ENCODE results near the gene LRRC7. TPM values are rescaled to one million over a fixed set of nuclear protein-coding genes. Genes with fewer than 3 reads are reported as not detected.

The LRRC7 gene
- total and polyA plus RNA-seq, 7 experiments from 2014 or later = 0.15 to 6.4 (median 0.46) TPM; not detected in 1

DNA sequence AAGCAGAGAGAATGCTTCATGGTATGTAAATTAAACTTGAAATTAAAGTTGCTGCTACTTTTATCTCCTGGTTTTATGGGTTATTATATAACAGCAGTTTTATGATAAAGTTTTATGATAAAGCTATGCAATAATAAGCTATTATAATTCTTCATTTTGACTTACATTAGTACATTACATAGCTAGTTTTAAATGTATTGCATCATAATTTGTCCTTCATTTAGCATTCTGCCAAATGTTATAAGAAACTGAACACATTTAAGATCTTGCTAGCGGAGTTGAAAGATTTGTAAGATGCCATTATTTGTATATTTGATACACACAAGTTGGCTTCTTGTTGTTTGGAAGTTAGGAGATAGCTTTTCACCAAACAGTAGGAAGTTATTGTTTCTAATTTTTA lies 536.0 kb downstream of the LRRC7 start:
- CTCF ChIA-PET = no interaction called here
- no peaks in the 10 kb centered on the region for H3K4me1 Mint-ChIP-seq
- no peaks in the 10 kb centered on the region for H3K36me3 ChIP-seq (ENCODE audit: control insufficient read depth in 2 of 3, insufficient read depth in 3 of 3, low read length in 3 of 3)
- no peaks in the 10 kb centered on the region for H3K9me3 ChIP-seq (ENCODE audit: control insufficient read depth in 2 of 3, low read length in 3 of 3)
- no peak overlapping the region for H3K4me3 Mint-ChIP-seq
- no peaks in the 10 kb centered on the region for H3K9me3 Mint-ChIP-seq
- no peaks in the 10 kb centered on the region for H3K27me3 ChIP-seq (ENCODE audit: control insufficient read depth in 2 of 2, insufficient read depth in 2 of 2, low read length in 2 of 2)
- no peak overlapping the region for H3K4me3 ChIP-seq (ENCODE audit: low read length)
- ATAC-seq (no peak), DNase-seq (no peak)
- intact Hi-C loops (cut with micrococcal nuclease) = no loop called here
- no peak overlapping the region for H3K27ac Mint-ChIP-seq
- peaks cover 0 to 10% (median 2%) of the 10 kb centered on the region in 5 donors for H3K27me3 Mint-ChIP-seq
- H3K27ac ChIP-seq (ENCODE audit: low read depth, low read length) = no peak overlapping the region
- no peaks in the 10 kb centered on the region for H3K4me1 ChIP-seq (ENCODE audit: control insufficient read depth in 2 of 2, insufficient read depth in 2 of 2, low read length in 2 of 2)
- no peaks in the 10 kb centered on the region for H3K36me3 Mint-ChIP-seq
- POLR2A ChIA-PET = no interaction called here

DNA sequence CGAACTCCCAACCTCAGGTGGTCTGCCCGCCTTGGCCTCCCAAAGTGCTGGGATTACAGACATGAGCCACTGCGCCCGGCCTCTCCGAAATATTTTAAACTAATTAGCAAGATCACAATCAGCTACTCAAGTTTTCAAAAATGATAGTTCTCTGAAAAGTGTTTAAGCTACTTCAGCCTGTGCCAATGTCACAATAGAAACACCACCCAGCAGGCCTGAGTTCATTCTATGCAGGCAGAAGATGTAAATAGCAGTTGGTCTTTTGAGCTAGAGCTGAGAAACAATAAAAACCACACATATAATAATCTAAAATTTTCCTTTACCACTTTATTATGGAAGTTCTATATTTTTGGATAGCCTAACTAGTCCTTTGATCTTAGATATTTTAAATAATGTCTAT lies 541.5 kb downstream of the LRRC7 start:
- POLR2A ChIA-PET = no interaction called here

DNA sequence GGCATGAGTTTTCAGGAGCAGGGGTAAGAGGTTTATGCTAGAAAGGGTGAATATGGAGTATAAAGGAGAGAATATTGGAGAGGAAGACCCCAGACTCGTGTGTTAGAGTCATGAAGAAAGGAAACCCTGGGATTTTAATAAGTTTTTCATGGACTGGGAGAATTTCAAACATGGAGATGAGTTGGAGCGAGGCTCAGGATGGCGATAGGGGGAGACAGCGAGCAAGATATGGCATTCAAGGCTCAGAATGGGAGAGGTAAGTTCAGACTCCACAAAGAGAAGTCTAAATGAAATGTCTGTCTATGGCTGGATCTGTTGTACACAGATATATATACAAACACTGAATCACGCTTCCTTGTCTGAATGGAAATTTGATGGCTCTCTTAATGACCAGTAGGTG lies 545.1 kb downstream of the LRRC7 start:
- Histone ChIP-seq H3K27ac (ENCODE audit: low read depth, low read length) (no peak overlapping the region), H3K36me3 (ENCODE audit: control insufficient read depth in 2 of 3, insufficient read depth in 3 of 3, low read length in 3 of 3) (no peaks in the 10 kb centered on the region), H3K4me3 (ENCODE audit: low read length) (no peak overlapping the region), H3K9me3 (ENCODE audit: control insufficient read depth in 2 of 3, low read length in 3 of 3) (no peaks in the 10 kb centered on the region), H3K27me3 (ENCODE audit: control insufficient read depth in 2 of 2, insufficient read depth in 2 of 2, low read length in 2 of 2) (no peaks in the 10 kb centered on the region), H3K4me1 (ENCODE audit: control insufficient read depth in 2 of 2, insufficient read depth in 2 of 2, low read length in 2 of 2) (no peaks in the 10 kb centered on the region)
- Mint-ChIP-seq H3K27ac (no peak overlapping the region), H3K4me1 (no peaks in the 10 kb centered on the region), H3K36me3 (no peaks in the 10 kb centered on the region), H3K4me3 (no peak overlapping the region), H3K27me3 (peaks cover 9 to 19% (median 13%) of the 10 kb centered on the region in 5 donors), H3K9me3 (no peaks in the 10 kb centered on the region)
- ChIA-PET POLR2A (no interaction called here), CTCF (no interaction called here)
- DNase-seq (no peak), ATAC-seq (no peak)
- intact Hi-C loops (cut with micrococcal nuclease) = no loop called here

More for the DNA sequence above, 541.5 kb downstream of the LRRC7 start:
- H3K36me3 Mint-ChIP-seq = no peaks in the 10 kb centered on the region
- ATAC-seq (no peak), DNase-seq (no peak)
- no peak overlapping the region for H3K4me3 Mint-ChIP-seq
- intact Hi-C loops (cut with micrococcal nuclease) = no loop called here
- no peaks in the 10 kb centered on the region for H3K9me3 Mint-ChIP-seq
- peaks cover 9 to 19% (median 15%) of the 10 kb centered on the region in 5 donors for H3K27me3 Mint-ChIP-seq
- no peaks in the 10 kb centered on the region for H3K9me3 ChIP-seq (ENCODE audit: control insufficient read depth in 2 of 3, low read length in 3 of 3)
- no peak overlapping the region for H3K27ac Mint-ChIP-seq
- CTCF ChIA-PET = no interaction called here
- H3K36me3 ChIP-seq (ENCODE audit: control insufficient read depth in 2 of 3, insufficient read depth in 3 of 3, low read length in 3 of 3) = no peaks in the 10 kb centered on the region
- H3K27ac ChIP-seq (ENCODE audit: low read depth, low read length) = no peak overlapping the region
- no peaks in the 10 kb centered on the region for H3K4me1 Mint-ChIP-seq
- H3K4me3 ChIP-seq (ENCODE audit: low read length) = no peak overlapping the region
- no peaks in the 10 kb centered on the region for H3K27me3 ChIP-seq (ENCODE audit: control insufficient read depth in 2 of 2, insufficient read depth in 2 of 2, low read length in 2 of 2)
- no peaks in the 10 kb centered on the region for H3K4me1 ChIP-seq (ENCODE audit: control insufficient read depth in 2 of 2, insufficient read depth in 2 of 2, low read length in 2 of 2)

GRCh38 chr1:70115315-70115714 lies 547.6 kb downstream of the LRRC7 start:
- Mint-ChIP-seq H3K9me3 (no peaks in the 10 kb centered on the region), H3K27me3 (peaks cover 9 to 25% (median 19%) of the 10 kb centered on the region in 5 donors), H3K36me3 (no peaks in the 10 kb centered on the region), H3K4me3 (no peak overlapping the region), H3K4me1 (no peaks in the 10 kb centered on the region), H3K27ac (no peak overlapping the region)
- no peak overlapping the region for H3K4me3 ChIP-seq (ENCODE audit: low read length)
- no peaks in the 10 kb centered on the region for H3K9me3 ChIP-seq (ENCODE audit: control insufficient read depth in 2 of 3, low read length in 3 of 3)
- ATAC-seq = no peak
- intact Hi-C loops (cut with micrococcal nuclease) = no loop called here
- H3K4me1 ChIP-seq (ENCODE audit: control insufficient read depth in 2 of 2, insufficient read depth in 2 of 2, low read length in 2 of 2) = no peaks in the 10 kb centered on the region
- no peak for DNase-seq
- H3K27ac ChIP-seq (ENCODE audit: low read depth, low read length) = no peak overlapping the region
- POLR2A ChIA-PET = no interaction called here
- H3K27me3 ChIP-seq (ENCODE audit: control insufficient read depth in 2 of 2, insufficient read depth in 2 of 2, low read length in 2 of 2) = no peaks in the 10 kb centered on the region
- CTCF ChIA-PET = no interaction called here
- H3K36me3 ChIP-seq (ENCODE audit: control insufficient read depth in 2 of 3, insufficient read depth in 3 of 3, low read length in 3 of 3) = no peaks in the 10 kb centered on the region

GRCh38 chr1:70117046-70117445 lies 549.3 kb downstream of the LRRC7 start:
- ChIA-PET POLR2A (no interaction called here), CTCF (no interaction called here)
- no peaks in the 10 kb centered on the region for H3K4me1 Mint-ChIP-seq
- no peak overlapping the region for H3K4me3 Mint-ChIP-seq
- peaks cover 9 to 28% (median 19%) of the 10 kb centered on the region in 5 donors for H3K27me3 Mint-ChIP-seq
- no peaks in the 10 kb centered on the region for H3K9me3 ChIP-seq (ENCODE audit: control insufficient read depth in 2 of 3, low read length in 3 of 3)
- H3K4me1 ChIP-seq (ENCODE audit: control insufficient read depth in 2 of 2, insufficient read depth in 2 of 2, low read length in 2 of 2) = no peaks in the 10 kb centered on the region
- no peak overlapping the region for H3K4me3 ChIP-seq (ENCODE audit: low read length)
- no peaks in the 10 kb centered on the region for H3K36me3 ChIP-seq (ENCODE audit: control insufficient read depth in 2 of 3, insufficient read depth in 3 of 3, low read length in 3 of 3)
- H3K27ac Mint-ChIP-seq = no peak overlapping the region
- H3K36me3 Mint-ChIP-seq = no peaks in the 10 kb centered on the region
- ATAC-seq = no peak
- H3K27ac ChIP-seq (ENCODE audit: low read depth, low read length) = no peak overlapping the region
- intact Hi-C loops (cut with micrococcal nuclease) = no loop called here
- H3K9me3 Mint-ChIP-seq = no peaks in the 10 kb centered on the region
- no peaks in the 10 kb centered on the region for H3K27me3 ChIP-seq (ENCODE audit: control insufficient read depth in 2 of 2, insufficient read depth in 2 of 2, low read length in 2 of 2)
- no peak for DNase-seq

GRCh38 chr1:70134148-70134547 lies 566.4 kb downstream of the LRRC7 start:
- H3K4me3 Mint-ChIP-seq = no peak overlapping the region
- Histone ChIP-seq H3K27me3 (ENCODE audit: control insufficient read depth in 2 of 2, insufficient read depth in 2 of 2, low read length in 2 of 2) (no peaks in the 10 kb centered on the region), H3K9me3 (ENCODE audit: control insufficient read depth in 2 of 3, low read length in 3 of 3) (no peaks in the 10 kb centered on the region), H3K4me1 (ENCODE audit: control insufficient read depth in 2 of 2, insufficient read depth in 2 of 2, low read length in 2 of 2) (no peaks in the 10 kb centered on the region), H3K4me3 (ENCODE audit: low read length) (no peak overlapping the region), H3K36me3 (ENCODE audit: control insufficient read depth in 2 of 3, insufficient read depth in 3 of 3, low read length in 3 of 3) (no peaks in the 10 kb centered on the region), H3K27ac (ENCODE audit: low read depth, low read length) (no peak overlapping the region)
- no peak for ATAC-seq
- intact Hi-C loops (cut with micrococcal nuclease) = loop anchor here in 1 of 2 donors (10.0 kb wide), 1 partner anchor 921 kb away; no protein-coding TSS in a partner anchor
- H3K9me3 Mint-ChIP-seq = no peaks in the 10 kb centered on the region
- DNase-seq = no peak
- ChIA-PET POLR2A (no interaction called here), CTCF (interaction anchor here (1.8 to 2.1 kb wide), 2 partner anchors 361 to 373 kb away, joined by 3 to 5 read pairs; no protein-coding TSS in a partner anchor)
- no peaks in the 10 kb centered on the region for H3K36me3 Mint-ChIP-seq
- H3K4me1 Mint-ChIP-seq = peaks cover 0 to 4% (median 0%) of the 10 kb centered on the region in 7 donors
- H3K27ac Mint-ChIP-seq = no peak overlapping the region
- H3K27me3 Mint-ChIP-seq = peaks cover 0 to 25% (median 9%) of the 10 kb centered on the region in 5 donors

GRCh38 chr1:70140343-70140742 lies 572.6 kb downstream of the LRRC7 start:
- ChIA-PET CTCF (no interaction called here), POLR2A (no interaction called here)
- peaks cover 0 to 10% (median 0%) of the 10 kb centered on the region in 5 donors for H3K27me3 Mint-ChIP-seq
- Histone ChIP-seq H3K27me3 (ENCODE audit: control insufficient read depth in 2 of 2, insufficient read depth in 2 of 2, low read length in 2 of 2) (no peaks in the 10 kb centered on the region), H3K4me3 (ENCODE audit: low read length) (no peak overlapping the region), H3K9me3 (ENCODE audit: control insufficient read depth in 2 of 3, low read length in 3 of 3) (no peaks in the 10 kb centered on the region), H3K4me1 (ENCODE audit: control insufficient read depth in 2 of 2, insufficient read depth in 2 of 2, low read length in 2 of 2) (no peaks in the 10 kb centered on the region), H3K36me3 (ENCODE audit: control insufficient read depth in 2 of 3, insufficient read depth in 3 of 3, low read length in 3 of 3) (no peaks in the 10 kb centered on the region), H3K27ac (ENCODE audit: low read depth, low read length) (no peak overlapping the region)
- H3K27ac Mint-ChIP-seq = no peak overlapping the region
- intact Hi-C loops (cut with micrococcal nuclease) = no loop called here
- H3K9me3 Mint-ChIP-seq = no peaks in the 10 kb centered on the region
- ATAC-seq (no peak), DNase-seq (no peak)
- H3K4me3 Mint-ChIP-seq = no peak overlapping the region
- H3K4me1 Mint-ChIP-seq = no peaks in the 10 kb centered on the region
- H3K36me3 Mint-ChIP-seq = no peaks in the 10 kb centered on the region
